NT2/D1 (cell line): Measurements from ENCODE around the gene MMP11.

Experiments used
- YY1 ChIP-seq: IDR thresholded peaks from 2 replicates; pipeline ENCODE4 v1.6.1; 2011; ENCODE audit not compliant: insufficient read length, insufficient read depth
- ZNF274 ChIP-seq: IDR thresholded peaks from 2 replicates; pipeline ENCODE4 v1.6.1; 2011; ENCODE audit warnings: mild to moderate bottlenecking, low read depth, low read length

GRCh38 chr22:23806837-23807236 lies 34.2 kb downstream of the MMP11 start:
- TF ChIP-seq YY1 (no peak), ZNF274 (no peak)
